Coronary artery (tissue), 2 donors: ENCODE results near the gene IMP3.
"Not testable (repeated sequence)": the region's sequence is repeated elsewhere in the genome, so short reads cannot be mapped to it uniquely, and the experiment has no call there.

ENCODE experiments used
- DNase-seq: peaks from one replicate; pipeline ENCODE4 v3.0.0-alpha.2; 2017; ENCODE audit warnings: low spot score
- H3K27ac ChIP-seq, 2 donors: fragments of 200-600 bp; sonication (generic); one replicate each; pipeline ENCODE4 v1.5.1; 2016 to 2019
- H3K4me3 ChIP-seq: fragments of 200-600 bp; sonication (generic); 2 replicates; pipeline ENCODE4 v1.5.1; 2016; ENCODE audit warnings: mild to moderate bottlenecking, moderate library complexity
- TF ChIP-seq, protein P1 (sequence below): fragments of 200-600 bp; sonication (generic); IDR thresholded peaks from one replicate; pipeline ENCODE4 v1.5.1; 2019; ENCODE audit warnings: antibody characterized with exemption

The IMP3 gene

DNA sequence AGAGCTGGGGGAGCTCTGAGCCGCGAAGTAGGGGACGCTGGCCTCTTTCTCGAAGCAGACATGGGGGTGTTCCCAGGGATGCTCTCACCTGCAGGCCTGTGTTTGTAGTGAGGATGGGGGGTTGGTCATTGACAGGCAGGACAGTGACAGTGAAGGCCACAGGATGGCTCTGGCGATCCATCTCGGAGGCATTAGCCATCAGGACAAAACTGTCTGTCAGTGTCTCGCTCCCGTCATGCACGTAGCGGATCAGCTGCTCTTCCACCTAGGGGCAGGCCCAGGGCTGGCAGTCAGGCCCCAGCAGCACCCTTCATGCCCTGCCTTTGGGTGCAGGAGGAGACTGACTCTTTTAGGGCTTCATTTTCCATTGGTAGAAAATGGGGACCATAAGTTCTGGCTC lies 44.6 kb upstream of the IMP3 start:
- no peak overlapping the region for H3K27ac ChIP-seq

DNA sequence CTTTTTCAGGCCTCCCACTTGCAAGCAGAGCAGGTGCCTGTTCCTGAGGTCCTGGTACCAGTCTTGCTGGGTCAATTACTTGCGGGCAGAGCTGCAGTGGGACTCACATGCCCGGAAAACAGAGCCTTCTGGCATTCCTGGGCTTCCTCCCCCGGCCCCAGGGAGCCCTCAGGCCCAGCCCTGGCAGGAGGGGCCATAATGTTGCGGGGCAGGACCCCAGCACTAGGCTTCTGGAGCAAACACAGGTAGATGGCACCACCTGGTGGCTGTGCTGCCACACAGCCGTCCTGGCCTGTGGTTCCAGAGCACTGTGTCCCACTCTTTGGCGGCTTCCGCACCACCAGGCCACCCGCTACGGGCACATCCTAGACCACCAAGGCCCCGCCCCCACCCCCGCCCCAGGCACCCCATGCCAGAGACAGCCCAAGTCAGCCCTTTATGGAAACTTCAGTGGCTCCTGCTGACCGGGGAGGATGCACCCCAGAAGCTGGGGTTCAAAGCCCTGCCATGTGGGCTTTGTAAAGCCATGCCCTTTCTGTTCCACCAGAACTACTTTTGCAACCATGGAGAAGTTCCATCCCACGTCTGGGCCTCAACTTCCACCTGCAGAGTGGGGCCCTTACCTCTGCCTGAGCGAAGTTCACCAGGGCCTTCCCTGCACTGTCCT lies 43.8 kb upstream of the IMP3 start:
- H3K4me3 ChIP-seq, DNase-seq: not testable (repeated sequence)
- TF ChIP-seq, protein P1, sequence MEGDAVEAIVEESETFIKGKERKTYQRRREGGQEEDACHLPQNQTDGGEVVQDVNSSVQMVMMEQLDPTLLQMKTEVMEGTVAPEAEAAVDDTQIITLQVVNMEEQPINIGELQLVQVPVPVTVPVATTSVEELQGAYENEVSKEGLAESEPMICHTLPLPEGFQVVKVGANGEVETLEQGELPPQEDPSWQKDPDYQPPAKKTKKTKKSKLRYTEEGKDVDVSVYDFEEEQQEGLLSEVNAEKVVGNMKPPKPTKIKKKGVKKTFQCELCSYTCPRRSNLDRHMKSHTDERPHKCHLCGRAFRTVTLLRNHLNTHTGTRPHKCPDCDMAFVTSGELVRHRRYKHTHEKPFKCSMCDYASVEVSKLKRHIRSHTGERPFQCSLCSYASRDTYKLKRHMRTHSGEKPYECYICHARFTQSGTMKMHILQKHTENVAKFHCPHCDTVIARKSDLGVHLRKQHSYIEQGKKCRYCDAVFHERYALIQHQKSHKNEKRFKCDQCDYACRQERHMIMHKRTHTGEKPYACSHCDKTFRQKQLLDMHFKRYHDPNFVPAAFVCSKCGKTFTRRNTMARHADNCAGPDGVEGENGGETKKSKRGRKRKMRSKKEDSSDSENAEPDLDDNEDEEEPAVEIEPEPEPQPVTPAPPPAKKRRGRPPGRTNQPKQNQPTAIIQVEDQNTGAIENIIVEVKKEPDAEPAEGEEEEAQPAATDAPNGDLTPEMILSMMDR, result peak; percentile 66
- H3K27ac ChIP-seq, result peak overlapping the region in 1 of 2 donors; percentile 40

More for the DNA sequence above, 44.6 kb upstream of the IMP3 start:
- no peak overlapping the region for H3K4me3 ChIP-seq
- TF ChIP-seq, protein P1, result no peak
- DNase-seq, result no peak

DNA sequence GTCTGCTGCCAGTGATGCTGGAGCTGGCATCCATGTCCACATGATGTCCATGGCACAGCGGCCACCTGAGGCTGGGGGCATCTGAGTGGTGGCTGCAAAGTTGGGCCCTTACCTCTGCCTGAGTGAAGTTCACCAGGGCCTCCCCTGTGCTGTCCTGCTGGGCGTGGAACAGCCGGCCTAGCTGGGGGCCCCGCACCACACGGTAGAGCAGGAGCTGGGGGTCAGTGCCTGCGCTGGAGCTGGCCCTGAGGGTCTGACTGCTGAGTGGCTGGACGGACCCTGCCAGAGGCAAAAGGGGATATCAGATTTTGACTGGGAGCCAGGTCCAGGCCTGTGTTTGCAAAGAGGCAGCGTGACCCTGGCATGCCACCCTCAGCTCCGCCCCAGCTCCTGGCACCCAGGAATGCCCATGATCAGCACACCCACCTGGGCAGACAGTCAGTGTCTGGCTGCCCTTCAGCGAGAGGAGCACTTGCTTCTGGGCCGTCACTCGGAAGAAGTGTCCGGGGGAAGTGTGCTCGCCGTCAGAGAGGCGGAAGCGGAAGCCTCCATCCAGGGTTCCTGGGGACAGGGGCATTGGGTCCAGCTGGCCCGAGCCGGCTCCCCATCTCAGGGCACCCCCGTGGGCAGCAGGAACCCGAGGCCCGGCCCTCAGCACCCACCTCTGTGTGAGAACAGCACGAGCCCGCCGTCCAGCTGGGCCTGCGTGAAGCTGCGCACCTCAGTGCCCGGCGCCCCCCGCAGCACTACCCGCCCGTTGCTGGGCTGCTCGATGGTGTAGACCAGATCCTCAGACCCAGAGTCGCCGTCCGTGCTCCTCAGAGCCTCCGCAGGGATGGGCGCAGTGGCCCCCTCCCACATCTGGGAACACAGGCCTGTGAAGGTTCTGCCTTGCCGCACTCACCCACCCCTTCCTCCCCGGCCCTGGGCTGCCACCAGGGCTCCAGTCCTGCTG lies 42.4 kb upstream of the IMP3 start:
- no peak for DNase-seq
- TF ChIP-seq, protein P1, result no peak
- peak overlapping the region in 1 of 2 donors; percentile 40 for H3K27ac ChIP-seq
- H3K4me3 ChIP-seq, result no peak overlapping the region

DNA sequence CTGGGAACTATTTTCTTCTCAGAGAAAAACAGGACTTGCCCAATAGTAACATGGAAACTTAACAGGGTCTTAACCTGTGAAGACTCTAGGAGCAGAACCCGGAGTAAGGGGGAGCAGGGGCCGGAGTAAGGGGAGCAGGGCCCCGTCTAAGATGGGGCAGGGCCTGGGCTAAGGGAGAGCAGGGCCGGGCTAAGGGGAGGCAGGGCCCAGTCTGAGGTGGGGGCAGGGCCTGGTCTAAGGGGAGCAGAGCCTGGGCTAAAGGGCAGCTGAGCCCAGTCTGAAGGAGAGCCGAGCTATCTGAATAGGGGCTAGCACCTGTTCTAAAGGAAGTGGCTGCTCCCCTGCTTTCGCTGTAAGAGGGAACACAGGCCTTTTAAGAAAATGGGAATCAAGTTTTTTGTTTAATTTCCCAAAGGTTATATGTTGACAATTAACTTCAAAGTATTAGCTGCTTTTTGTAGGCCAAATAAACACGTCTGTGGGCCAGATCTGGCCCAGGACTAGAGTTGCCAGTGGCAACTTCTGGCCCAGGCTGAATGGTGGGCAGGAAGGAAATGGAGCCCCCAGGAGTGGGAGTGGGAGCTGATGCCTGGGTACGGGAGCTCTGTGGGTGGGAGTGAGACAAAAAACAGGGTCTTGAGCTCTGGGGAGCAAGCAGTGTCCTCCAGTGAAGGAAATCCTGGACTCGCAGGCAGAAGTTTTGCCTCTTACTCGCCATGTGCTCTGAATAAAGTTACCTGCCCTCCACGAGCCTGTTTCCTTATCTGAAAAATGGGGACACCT lies 40.2 kb upstream of the IMP3 start:
- TF ChIP-seq, protein P1, result no peak
- Histone ChIP-seq H3K27ac (peak overlapping the region in 1 of 2 donors; percentile 29), H3K4me3 (no peak overlapping the region)
- no peak for DNase-seq

DNA sequence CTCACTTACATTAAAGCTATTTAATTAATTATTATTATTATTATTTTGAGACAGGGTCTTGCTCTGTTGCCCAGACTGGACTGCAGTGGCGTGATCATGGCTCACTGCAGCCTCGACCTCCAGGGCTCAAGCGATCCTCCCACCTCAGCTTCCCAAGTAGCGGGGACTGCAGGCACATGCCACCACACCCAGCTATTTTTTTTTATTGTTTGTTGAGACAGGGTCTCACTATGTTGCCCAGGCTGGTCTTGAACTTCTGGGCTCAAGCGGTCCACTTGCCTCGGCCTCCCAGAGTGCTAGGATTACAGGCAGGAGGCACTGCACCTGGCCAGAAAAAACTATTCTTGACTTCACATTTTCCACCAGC lies 38.3 kb upstream of the IMP3 start:
- not testable (repeated sequence) for H3K27ac ChIP-seq, DNase-seq, H3K4me3 ChIP-seq

DNA sequence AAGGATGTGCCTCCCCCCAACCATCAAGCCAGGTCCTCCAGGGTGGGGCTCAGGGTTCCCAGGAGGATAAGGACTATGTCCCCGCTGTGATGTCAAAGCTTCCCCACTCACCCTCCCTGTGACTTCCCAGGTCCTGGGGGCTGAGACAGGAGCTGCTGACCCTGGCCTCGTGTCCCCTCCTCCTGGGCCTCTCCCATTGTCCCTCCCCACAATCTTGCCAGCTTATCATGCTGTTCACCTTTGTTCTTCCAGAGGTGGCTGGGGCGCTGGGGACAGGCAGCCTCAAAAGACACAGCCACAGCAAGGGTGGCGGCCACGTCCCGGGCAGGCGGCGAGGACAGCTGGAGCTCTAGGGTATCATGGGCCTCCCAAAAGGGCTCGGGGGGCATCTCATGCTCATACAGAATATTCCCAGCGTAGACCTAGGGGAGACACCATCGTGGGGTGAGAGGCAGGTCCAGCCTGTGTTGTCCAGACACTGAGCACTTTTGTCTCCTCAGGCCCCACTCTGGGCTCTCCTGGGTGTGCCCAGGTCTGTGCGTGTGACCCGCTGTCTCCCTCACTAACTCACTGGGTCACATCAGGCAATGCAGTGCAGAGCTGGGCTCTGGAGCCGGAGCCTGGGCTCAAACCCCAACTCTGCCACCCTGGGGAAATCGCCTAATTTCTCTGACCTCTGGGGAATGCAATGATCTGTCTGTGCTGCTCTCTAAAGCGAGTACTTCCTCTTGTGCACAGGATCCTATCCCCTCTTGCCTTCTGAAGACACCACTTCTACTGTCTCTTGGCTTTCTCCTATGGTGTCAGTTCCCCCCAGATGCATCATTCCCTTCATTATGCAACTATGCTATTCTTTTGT lies 37.7 kb upstream of the IMP3 start:
- peak overlapping the region in 1 of 2 donors; percentile 95 for H3K27ac ChIP-seq
- DNase-seq, result no peak
- TF ChIP-seq, protein P1, result no peak
- H3K4me3 ChIP-seq, result no peak overlapping the region
